Large intestine (tissue), 3 donors: ENCODE data around the gene SNX25. TPM values are rescaled to one million over a fixed set of nuclear protein-coding genes. Genes with fewer than 3 reads are reported as not detected.
"Not testable (repeated sequence)": the region's sequence is repeated elsewhere in the genome, so short reads cannot be mapped to it uniquely, and the experiment has no call there.

Experiments used
- DNase-seq, 2 donors: peaks; one replicate each; pipeline versions ENCODE4 v3.0.0 to v3.0.0-alpha.2; 2013
- H3K27ac ChIP-seq: one replicate; pipeline ENCODE4 v1.5.1; 2013; ENCODE audit warnings: low read length
- H3K27me3 ChIP-seq: 2 replicates; pipeline ENCODE4 v1.6.1; 2013; ENCODE audit warnings: low read length; ENCODE audit not compliant: control insufficient read depth, insufficient read depth
- H3K36me3 ChIP-seq: 2 replicates; pipeline ENCODE4 v1.6.1; 2013; ENCODE audit warnings: low read length; ENCODE audit not compliant: control insufficient read depth, insufficient read depth
- H3K4me1 ChIP-seq: one replicate; pipeline ENCODE4 v1.6.1; 2013; ENCODE audit warnings: low read length; ENCODE audit not compliant: control insufficient read depth, insufficient read depth
- H3K4me3 ChIP-seq: one replicate; pipeline ENCODE4 v1.5.1; 2013; ENCODE audit warnings: low read length
- H3K9me3 ChIP-seq: one replicate; pipeline ENCODE4 v1.6.1; 2013; ENCODE audit warnings: mild to moderate bottlenecking, low read depth, low read length, moderate library complexity; ENCODE audit not compliant: control insufficient read depth
- WGBS: methylation state at CpG from one replicate; pipeline ENCODE4 v1.1.5; 2013; ENCODE audit warnings: low lambda C conversion rate; ENCODE audit not compliant: insufficient coverage; 5-methylcytosine and 5-hydroxymethylcytosine counted together
- polyA plus RNA-seq: library from polyadenylated mRNA; unstranded; fragments of 120-200 nt; gene quantifications from one replicate; pipeline ENCODE4 v1.2.1, GENCODE V29; 2013

SNX25 gene
- polyA plus RNA-seq, 1 donor = 13.4 TPM

- Histone ChIP-seq H3K27me3 (no peaks in the 10 kb centered on the region), H3K4me1 (no peaks in the 10 kb centered on the region), H3K27ac (no peak overlapping the region), H3K4me3 (no peak overlapping the region), H3K36me3 (peaks cover 4% of the 10 kb centered on the region), H3K9me3 (no peaks in the 10 kb centered on the region)
- no peak for DNase-seq
- WGBS = 100% methylated on average over 3 of the region's 12 CpGs
Observed at GRCh38 chr4:185298728-185299430, 89.5 kb downstream of the SNX25 start.

DNA sequence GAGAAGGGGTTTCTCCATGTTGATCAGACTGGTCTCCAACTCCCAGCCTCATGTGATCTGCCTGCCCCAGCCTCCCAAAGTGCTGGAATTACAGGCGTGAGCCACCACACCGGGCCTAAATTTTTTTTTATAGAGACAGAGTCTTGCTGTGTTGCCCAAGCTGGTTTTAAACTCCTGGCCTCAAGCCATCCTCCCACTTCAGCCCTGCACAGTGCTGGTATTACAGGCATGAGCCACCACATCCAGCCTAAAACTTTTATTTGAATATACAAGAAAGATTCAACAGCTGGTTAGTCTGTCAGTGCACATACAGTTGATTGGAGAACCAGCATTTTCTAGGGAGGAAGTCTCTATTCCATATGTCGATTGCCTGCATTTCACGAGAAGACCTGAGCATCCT is 95.1 kb downstream of the SNX25 start:
- WGBS = no CpG with 5 or more reads among the region's 4 CpGs
- Histone ChIP-seq H3K9me3 (no peaks in the 10 kb centered on the region), H3K4me3 (no peak overlapping the region), H3K27ac (no peak overlapping the region), H3K27me3 (no peaks in the 10 kb centered on the region), H3K36me3 (peaks cover 8% of the 10 kb centered on the region), H3K4me1 (peaks cover 7% of the 10 kb centered on the region)
- no peak for DNase-seq

DNA sequence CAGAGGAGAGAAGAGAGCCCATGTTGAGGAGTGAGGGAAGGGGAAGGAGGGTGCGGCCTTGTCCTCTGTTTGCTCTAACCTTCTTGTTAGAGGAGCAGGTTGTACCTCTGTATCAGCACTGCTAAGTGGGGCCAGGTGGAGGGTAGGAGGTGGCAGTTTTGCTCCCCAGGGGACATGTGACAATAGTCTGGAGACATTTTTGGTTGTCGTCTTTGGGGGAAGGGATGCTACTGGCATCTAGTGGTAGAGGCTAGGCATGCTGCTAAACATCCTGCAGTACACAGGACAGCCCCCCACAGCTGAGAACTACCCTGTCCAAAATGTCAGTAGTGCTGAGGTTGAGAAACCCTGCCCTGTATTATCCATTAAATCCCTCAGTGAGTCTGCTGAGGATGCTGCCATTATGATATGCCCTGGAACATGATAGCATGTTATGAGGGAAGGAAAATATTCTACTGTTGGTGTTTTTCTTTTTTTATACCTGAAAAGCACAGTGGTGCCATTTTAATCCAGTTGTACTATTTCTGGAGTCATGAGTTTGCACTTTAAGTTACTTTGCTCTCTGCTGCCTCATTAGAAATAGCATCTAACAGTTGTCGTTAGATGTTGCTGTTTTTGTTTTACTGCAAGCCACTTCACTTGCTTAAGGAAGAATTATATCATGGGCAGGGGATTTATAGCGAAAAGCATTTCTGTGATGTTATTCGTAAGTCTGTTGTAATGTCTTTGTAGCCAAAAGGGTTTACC is 95.7 kb downstream of the SNX25 start:
- Histone ChIP-seq H3K4me1 (peaks cover 7% of the 10 kb centered on the region), H3K27me3 (no peaks in the 10 kb centered on the region), H3K4me3 (no peak overlapping the region), H3K27ac (no peak overlapping the region), H3K9me3 (no peaks in the 10 kb centered on the region), H3K36me3 (peaks cover 8% of the 10 kb centered on the region)
- no peak for DNase-seq
- WGBS = 100% methylated on average over 1 of the region's 5 CpGs

DNA sequence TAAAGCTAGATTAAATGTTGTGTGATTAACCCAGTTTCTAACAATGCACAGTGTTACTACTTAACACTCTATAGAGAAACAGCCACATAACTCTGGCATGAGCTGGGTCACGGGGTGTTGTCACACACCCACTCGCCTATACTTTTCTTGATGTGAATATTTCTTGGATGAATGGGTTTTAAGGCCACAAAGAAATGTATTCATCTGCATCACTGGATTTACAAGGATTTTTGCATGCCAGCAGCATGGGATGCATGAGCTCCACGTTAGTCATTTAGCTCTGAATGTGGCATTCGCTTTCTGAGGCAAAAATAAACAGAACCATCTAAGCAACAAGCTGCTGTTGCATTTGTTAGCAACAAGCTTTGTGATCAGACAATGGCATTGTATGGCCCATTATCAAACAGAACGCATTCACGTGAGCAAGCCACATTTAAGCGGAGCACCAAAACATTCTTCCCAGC is 96.6 kb downstream of the SNX25 start:
- WGBS = no CpG with 5 or more reads among the region's 7 CpGs
- peaks cover 13% of the 10 kb centered on the region for H3K36me3 ChIP-seq
- H3K4me1 ChIP-seq = peaks cover 7% of the 10 kb centered on the region
- no peak overlapping the region for H3K27ac ChIP-seq
- H3K27me3 ChIP-seq = no peaks in the 10 kb centered on the region
- DNase-seq = no peak
- no peaks in the 10 kb centered on the region for H3K9me3 ChIP-seq
- no peak overlapping the region for H3K4me3 ChIP-seq

GRCh38 chr4:185307136-185307950 is 97.9 kb downstream of the SNX25 start:
- WGBS = no CpG with 5 or more reads among the region's 5 CpGs
- no peaks in the 10 kb centered on the region for H3K27me3 ChIP-seq
- DNase-seq = no peak
- H3K4me1 ChIP-seq = peaks cover 7% of the 10 kb centered on the region
- no peak overlapping the region for H3K4me3 ChIP-seq
- no peaks in the 10 kb centered on the region for H3K9me3 ChIP-seq
- H3K27ac ChIP-seq = no peak overlapping the region
- peaks cover 19% of the 10 kb centered on the region for H3K36me3 ChIP-seq

DNA sequence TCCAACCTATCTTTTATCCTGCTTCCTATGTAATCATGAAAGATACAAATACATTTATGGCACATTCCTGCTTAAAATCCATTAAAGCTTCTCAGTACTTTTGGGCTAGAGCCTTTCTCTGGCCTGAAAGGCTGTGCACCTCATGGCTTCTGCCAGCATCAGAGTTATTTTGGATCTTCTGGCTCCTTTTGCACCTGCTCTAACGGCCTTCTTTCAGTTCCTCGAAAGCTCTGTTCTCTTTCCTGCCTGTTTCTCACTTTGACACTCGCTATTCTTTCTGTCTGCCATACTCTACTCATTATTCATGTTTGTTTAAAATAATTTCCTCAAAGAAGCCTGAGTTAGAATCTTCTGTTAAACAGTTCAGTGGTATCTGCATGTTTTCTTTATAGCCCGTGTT is 100.4 kb downstream of the SNX25 start:
- Histone ChIP-seq H3K27ac (no peak overlapping the region), H3K4me3 (no peak overlapping the region), H3K4me1 (no peaks in the 10 kb centered on the region), H3K9me3 (no peaks in the 10 kb centered on the region), H3K27me3 (no peaks in the 10 kb centered on the region), H3K36me3 (peaks cover 27% of the 10 kb centered on the region)
- DNase-seq = no peak
- 89% methylated on average over 3 of the region's 4 CpGs for WGBS

DNA sequence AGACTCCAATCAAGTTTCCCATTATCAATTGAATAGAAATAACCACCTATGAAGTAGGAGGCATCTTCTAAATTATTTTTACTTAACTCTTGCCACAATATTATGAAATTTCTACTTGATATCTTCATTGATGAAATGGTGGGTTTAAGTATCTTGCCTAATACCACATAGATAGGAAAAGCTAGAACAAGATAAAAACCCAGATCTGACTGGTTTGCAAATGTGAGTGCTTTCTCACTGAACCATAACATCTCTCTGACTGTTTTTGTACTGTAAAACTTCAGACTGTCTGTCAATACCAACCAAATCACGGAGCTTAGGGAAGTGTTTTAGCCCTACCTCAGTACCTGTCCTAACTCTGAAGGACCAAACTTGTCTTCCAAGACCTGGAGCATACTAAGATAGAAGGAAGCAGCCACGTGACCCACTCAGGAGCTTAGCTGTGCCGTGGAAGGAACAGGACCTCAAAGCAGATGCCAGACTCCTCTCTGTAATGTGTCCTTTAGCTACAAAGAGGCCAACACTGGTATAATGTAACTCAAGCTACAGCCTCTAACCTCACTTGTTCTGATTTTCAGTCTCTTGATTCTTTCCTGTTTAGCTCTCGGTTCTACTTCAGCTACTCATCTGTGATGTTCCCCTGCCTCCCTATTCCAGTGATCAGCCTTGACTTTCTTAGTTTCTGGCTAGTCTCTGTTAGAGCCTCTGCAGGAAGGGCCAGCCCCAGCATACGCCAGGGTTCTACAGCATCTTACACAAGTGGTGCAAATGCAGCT is 101.9 kb downstream of the SNX25 start:
- no peaks in the 10 kb centered on the region for H3K4me1 ChIP-seq
- H3K36me3 ChIP-seq = peaks cover 27% of the 10 kb centered on the region
- H3K9me3 ChIP-seq = no peaks in the 10 kb centered on the region
- H3K4me3 ChIP-seq = no peak overlapping the region
- DNase-seq = no peak
- WGBS = no CpG with 5 or more reads among the region's 5 CpGs
- no peak overlapping the region for H3K27ac ChIP-seq
- H3K27me3 ChIP-seq = no peaks in the 10 kb centered on the region

- Histone ChIP-seq H3K36me3 (peaks cover 27% of the 10 kb centered on the region), H3K9me3 (no peaks in the 10 kb centered on the region), H3K27me3 (no peaks in the 10 kb centered on the region), H3K4me1 (no peaks in the 10 kb centered on the region), H3K4me3 (no peak overlapping the region), H3K27ac (no peak overlapping the region)
- WGBS = no CpG with 5 or more reads among the region's 5 CpGs
- DNase-seq = no peak
Observed at GRCh38 chr4:185312699-185313098, 103.3 kb downstream of the SNX25 start.

DNA sequence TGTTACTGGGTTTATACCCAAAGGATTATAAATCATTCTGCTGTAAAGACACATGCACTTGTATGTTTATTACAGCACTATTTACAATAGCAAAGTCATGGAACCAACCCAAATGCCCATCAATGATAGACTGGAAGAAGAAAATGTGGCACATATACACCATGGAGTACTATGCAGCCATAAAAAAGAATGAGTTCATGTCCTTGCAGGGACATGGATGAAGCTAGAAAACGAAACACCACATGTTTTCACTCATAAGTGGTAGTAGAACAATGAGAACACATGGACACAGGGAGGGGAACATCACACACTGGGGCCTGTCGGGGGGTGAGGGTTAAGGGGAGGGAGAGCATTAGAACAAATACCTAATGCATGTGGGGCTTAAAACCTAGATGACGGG is 108.1 kb downstream of the SNX25 start:
- not testable (repeated sequence) for H3K9me3 ChIP-seq, H3K27me3 ChIP-seq, H3K27ac ChIP-seq, H3K4me3 ChIP-seq, H3K4me1 ChIP-seq, H3K36me3 ChIP-seq, DNase-seq
- WGBS = no CpG with 5 or more reads among the region's 3 CpGs

- WGBS = 100% methylated on average over 1 of the region's 1 CpG
- DNase-seq = no peak
- Histone ChIP-seq H3K27me3 (no peaks in the 10 kb centered on the region), H3K4me1 (no peaks in the 10 kb centered on the region), H3K4me3 (no peak overlapping the region), H3K27ac (no peak overlapping the region), H3K36me3 (peaks cover 5% of the 10 kb centered on the region), H3K9me3 (no peaks in the 10 kb centered on the region)
Observed at GRCh38 chr4:185317880-185318279, 108.5 kb downstream of the SNX25 start.
